ENCODE measurements around the gene TCERG1L. TPM values are rescaled to one million over a fixed set of nuclear protein-coding genes. Genes with fewer than 3 reads are reported as not detected.
"Not testable (repeated sequence)": the region's sequence is repeated elsewhere in the genome, so short reads cannot be mapped to it uniquely, and the experiment has no call there.

The TCERG1L gene
- total RNA-seq, 2 donors from 2014 or later: not detected

DNA sequence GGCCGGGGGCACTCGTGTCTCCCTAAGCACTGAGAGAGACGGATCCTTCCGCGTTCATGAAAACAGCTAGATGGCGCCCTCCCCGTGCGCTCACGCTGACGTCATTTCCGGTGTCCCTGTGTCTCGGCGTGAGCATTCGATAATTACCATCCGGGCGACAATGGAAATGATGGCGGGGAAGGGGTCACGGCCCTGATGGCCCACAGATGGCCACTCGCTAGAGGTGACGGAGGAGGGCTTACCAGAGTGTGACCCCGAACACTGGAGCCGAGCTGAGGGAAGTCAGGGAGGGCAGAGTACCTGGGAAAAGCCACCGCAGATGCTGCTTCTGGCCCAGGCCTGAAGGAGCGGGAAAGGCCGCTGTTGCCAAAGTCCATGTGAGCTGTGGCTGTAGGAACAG lies 222.9 kb downstream of the TCERG1L start:
- intact Hi-C loops (cut with DNase I): no loop called here
- ATAC-seq (no peak), DNase-seq (no peak)

GRCh38 chr10:131087464-131088215 lies 223.9 kb downstream of the TCERG1L start:
- intact Hi-C loops (cut with DNase I): no loop called here
- no peak for ATAC-seq
- no peak for DNase-seq

DNA sequence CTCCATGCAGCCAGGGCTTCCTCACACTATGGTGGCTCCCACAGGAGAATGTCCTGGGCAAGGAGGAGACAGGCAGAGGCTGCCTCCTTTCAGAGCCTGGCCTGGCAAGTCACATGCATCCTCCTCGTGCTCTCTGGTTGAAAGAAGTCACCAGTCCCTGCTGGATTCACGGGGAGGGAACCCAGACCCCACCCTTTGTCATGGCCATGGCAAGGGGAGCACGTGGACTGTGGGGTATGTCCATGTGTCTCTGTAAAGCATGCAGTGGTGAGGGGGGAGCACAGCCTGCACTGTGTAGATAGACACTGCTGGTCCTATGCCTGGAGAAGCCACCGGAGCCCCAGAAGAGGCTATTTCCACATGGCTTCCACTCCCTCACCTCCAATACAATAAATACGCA lies 225.0 kb downstream of the TCERG1L start:
- no peak for DNase-seq
- ATAC-seq: no peak
- intact Hi-C loops (cut with DNase I): no loop called here

DNA sequence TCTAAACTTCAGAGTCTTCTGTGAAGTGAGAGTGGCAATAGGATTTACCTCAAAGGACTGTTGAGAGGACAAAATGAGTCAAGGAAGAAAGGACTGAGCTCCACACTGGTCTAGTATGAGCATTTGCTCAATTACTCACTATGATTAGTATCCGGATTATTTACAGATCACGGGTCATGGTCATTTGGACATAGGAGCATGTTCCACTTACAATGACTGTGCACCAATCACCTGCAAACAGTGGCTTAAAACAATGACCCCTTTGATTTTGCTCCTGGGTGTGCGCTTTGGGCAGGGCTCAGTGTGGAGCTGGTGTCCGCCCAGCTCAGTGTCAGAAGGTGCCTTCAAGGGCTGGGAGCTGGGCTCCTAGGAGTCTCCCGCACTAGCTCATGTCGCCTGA lies 225.4 kb downstream of the TCERG1L start:
- intact Hi-C loops (cut with DNase I): no loop called here
- DNase-seq (no peak), ATAC-seq (no peak)

- no peak for ATAC-seq
- no peak for DNase-seq
- intact Hi-C loops (cut with DNase I): no loop called here
Observed at GRCh38 chr10:131085091-131085860, 226.2 kb downstream of the TCERG1L start.

DNA sequence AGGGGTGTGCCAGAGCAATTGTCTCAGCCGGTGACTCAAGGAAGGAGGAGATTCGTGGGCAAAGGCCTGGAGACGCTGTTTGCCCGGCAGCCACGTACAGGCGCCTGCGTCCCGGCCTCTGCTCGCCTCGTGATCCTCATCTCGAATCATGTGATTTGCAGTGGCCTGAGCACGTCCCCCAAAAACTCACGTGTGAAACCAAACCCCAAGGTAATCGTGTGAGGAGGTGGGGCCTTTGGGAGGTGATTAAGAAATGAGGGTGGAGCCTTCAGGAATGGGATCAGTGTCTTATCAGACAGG lies 226.8 kb downstream of the TCERG1L start:
- intact Hi-C loops (cut with DNase I): no loop called here
- ATAC-seq (no peak), DNase-seq (no peak)

GRCh38 chr10:131083915-131084790 lies 227.4 kb downstream of the TCERG1L start:
- ATAC-seq (no peak), DNase-seq (no peak)
- intact Hi-C loops (cut with DNase I): no loop called here

DNA sequence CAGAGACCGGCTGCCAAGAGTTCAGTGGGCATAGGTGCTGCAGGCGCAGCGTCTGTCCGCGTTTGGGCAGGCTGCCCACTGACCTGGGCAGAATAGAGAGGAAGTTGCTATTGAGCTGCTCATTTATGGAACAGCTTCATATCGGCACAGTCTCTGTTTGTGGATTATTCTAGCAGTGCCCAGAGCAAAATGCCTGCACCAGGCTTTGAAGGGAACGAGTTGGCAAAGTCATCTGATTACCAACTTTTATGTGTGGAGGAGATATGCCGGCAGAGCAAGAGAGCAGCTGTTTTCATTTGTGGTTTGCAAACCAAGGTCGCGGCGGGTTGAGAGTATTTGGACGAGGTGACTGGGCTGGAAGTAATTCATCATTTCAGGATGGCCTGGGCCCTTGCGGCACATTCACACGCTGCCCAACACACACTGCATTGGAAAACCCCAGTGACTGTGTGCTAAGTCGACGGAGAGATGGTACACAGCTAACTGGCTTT lies 228.5 kb downstream of the TCERG1L start:
- no peak for ATAC-seq
- no peak for DNase-seq
- intact Hi-C loops (cut with DNase I): no loop called here

GRCh38 chr10:131082201-131082850 lies 229.2 kb downstream of the TCERG1L start:
- intact Hi-C loops (cut with DNase I): no loop called here
- no peak for DNase-seq
- ATAC-seq: no peak

- intact Hi-C loops (cut with DNase I): no loop called here
- ATAC-seq (no peak), DNase-seq (no peak)
Observed at GRCh38 chr10:131081786-131082185, 229.7 kb downstream of the TCERG1L start.

DNA sequence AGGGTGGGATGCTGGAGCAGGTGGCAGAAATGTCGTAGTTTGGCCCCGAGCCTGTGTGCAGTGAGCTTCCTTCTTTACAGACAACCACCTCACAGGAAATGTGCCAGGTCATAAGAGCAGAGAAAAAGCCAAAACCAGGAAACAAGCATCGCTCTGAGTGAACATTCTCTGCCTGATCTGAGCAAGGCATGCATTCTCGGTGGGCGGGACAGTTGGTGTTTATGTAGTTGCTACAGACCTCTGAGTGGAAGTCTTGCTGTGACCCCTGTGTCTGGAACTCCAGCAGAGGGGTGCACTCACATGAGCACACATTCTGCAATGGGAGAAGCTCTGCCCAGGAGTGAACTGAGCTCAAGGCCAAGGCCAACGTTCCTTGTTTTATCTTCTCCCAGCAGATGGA lies 230.1 kb downstream of the TCERG1L start:
- no peak for DNase-seq
- intact Hi-C loops (cut with DNase I): no loop called here
- ATAC-seq: no peak

DNA sequence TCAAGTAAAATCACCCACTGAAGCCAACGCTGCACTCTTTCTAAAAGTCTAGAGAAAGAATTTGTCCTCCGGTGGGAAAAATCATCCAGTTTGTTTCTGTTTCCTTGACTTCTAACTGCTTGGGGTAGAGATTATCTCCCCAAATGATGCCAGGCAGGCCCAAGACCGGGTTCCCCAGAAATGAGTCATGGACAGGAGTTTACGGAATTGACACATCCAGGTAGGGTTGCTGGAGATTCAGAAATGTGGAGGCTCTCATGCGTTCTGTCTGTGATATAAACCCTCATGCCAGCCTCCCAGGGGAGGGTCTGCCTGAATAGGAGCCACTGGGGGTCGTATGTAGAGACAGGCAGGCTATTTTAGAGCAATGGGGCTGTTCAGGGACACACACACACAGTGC lies 230.9 kb downstream of the TCERG1L start:
- intact Hi-C loops (cut with DNase I): no loop called here
- ATAC-seq: peak in 1 of 2 donors; percentile 82
- DNase-seq: no peak

GRCh38 chr10:131079314-131079713 lies 232.2 kb downstream of the TCERG1L start:
- intact Hi-C loops (cut with DNase I): no loop called here
- DNase-seq: no peak
- ATAC-seq: no peak

GRCh38 chr10:131078882-131079280 lies 232.6 kb downstream of the TCERG1L start:
- intact Hi-C loops (cut with DNase I); ATAC-seq; DNase-seq: not testable (repeated sequence)

GRCh38 chr10:131078131-131078881 lies 233.2 kb downstream of the TCERG1L start:
- intact Hi-C loops (cut with DNase I): no loop called here
- ATAC-seq (no peak), DNase-seq (no peak)

- intact Hi-C loops (cut with DNase I): no loop called here
- DNase-seq (no peak), ATAC-seq (no peak)
Observed at GRCh38 chr10:131077724-131078123, 233.8 kb downstream of the TCERG1L start.

DNA sequence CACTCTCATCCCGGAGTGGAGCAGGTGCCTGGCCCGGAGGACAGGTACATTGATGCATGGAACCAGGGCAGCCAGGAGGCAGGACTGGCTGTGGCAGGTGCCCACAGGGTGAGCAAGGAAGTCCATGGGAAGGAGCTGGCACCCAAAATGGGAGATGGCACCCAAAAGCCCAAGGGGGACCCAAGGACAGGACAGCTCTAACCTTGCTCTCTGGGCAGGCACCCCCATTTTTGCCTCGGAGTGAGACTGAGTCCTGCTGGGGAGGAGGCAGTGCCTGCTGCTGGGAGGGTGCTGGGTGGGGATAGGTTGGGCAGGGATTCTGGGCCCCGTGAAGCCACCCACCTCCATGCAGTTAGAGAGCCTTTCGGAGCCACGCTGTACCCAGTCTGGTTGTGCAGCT lies 234.5 kb downstream of the TCERG1L start:
- DNase-seq (no peak), ATAC-seq (no peak)
- intact Hi-C loops (cut with DNase I): no loop called here

GRCh38 chr10:131076356-131076755 lies 235.2 kb downstream of the TCERG1L start:
- intact Hi-C loops (cut with DNase I): no loop called here
- no peak for DNase-seq
- no peak for ATAC-seq

Measured in left cardiac atrium (tissue), 4 donors.